Mesothelial cell of epicardium (in vitro differentiated cells): Measurements from ENCODE around the gene ST8SIA4. TPM values are rescaled to one million over a fixed set of nuclear protein-coding genes. Genes with fewer than 3 reads are reported as not detected.

Experiments
- DNase-seq, 2 experiments: peaks; one replicate each; pipeline ENCODE4 v3.0.0; 2021; ENCODE audit warnings: low spot score in 2 of 2; ENCODE audit not compliant: unreplicated experiment in 2 of 2
- H3K27ac Mint-ChIP-seq: 2 replicates; pipeline ENCODE4 v1.8.0; 2021; ENCODE audit warnings: mixed read lengths
- H3K27me3 Mint-ChIP-seq: 2 replicates; pipeline ENCODE4 v1.8.0; 2021; ENCODE audit warnings: low read depth, mixed read lengths
- H3K36me3 Mint-ChIP-seq: 2 replicates; pipeline ENCODE4 v1.8.0; 2021; ENCODE audit warnings: mixed read lengths
- H3K4me1 Mint-ChIP-seq: 2 replicates; pipeline ENCODE4 v1.8.0; 2021; ENCODE audit warnings: mixed read lengths
- H3K4me3 Mint-ChIP-seq: 2 replicates; pipeline ENCODE4 v1.8.0; 2021; ENCODE audit warnings: mild to moderate bottlenecking, moderate library complexity, mixed read lengths
- H3K9me3 Mint-ChIP-seq: 2 replicates; pipeline ENCODE4 v1.8.0; 2021; ENCODE audit warnings: mixed read lengths
- total RNA-seq: library from RNA; stranded (reverse); gene quantifications from 3 replicates; pipeline ENCODE4 v1.2.1, GENCODE V29; 2021
- TF ChIP-seq, protein P1 (sequence below): fragments of 200-600 bp; sonication (generic); IDR thresholded peaks from one replicate; pipeline ENCODE4 v1.5.0; 2021; ENCODE audit warnings: antibody characterized with exemption; ENCODE audit not compliant: unreplicated experiment

The ST8SIA4 gene
- total RNA-seq, 1 donor from 2014 or later = 9.6 TPM

DNA sequence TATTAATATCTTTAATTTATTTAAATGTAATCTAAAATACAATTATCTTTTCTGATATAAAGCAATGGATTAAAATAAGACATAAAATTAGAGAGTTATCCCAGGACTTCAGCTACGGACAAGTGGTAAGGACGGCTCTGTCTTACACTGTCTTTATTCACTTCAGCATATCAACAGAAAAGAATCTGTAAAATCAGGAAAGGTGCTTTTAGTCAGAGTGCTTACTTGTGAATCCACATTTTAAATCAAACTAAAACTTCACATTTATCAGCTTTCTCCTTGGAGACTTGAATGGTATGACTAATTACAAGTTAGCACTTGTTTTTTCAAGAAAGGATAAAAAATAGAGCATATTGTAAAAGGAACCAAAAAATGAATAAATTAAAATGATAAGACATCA, 39.3 kb downstream of the ST8SIA4 start:
- no peak overlapping the region for H3K27ac Mint-ChIP-seq
- peaks cover 27% of the 10 kb centered on the region for H3K4me1 Mint-ChIP-seq

DNA sequence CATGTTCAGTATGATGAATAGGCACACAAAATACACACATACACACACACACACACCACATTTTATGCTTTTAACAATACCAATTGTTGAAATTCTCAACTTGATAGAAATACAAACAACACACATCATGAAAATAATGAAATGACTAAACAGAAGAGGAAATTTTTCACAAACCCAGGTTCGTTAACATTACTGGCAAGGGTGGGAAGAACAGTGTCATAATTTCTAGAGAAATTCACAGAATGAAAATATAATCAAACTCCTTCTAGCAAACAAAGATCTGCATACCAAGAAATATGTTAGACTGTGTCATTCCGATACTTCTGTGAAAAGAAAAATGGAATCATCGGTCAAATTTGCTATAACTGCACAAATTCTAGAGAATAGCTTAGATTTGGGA, 41.9 kb downstream of the ST8SIA4 start:
- Mint-ChIP-seq H3K27ac (no peak overlapping the region), H3K4me1 (peaks cover 27% of the 10 kb centered on the region), H3K9me3 (no peaks in the 10 kb centered on the region)

More for the DNA sequence above, 39.3 kb downstream of the ST8SIA4 start:
- H3K9me3 Mint-ChIP-seq = no peaks in the 10 kb centered on the region
- H3K4me3 Mint-ChIP-seq = no peak overlapping the region
- DNase-seq = no peak
- TF ChIP-seq, protein P1, sequence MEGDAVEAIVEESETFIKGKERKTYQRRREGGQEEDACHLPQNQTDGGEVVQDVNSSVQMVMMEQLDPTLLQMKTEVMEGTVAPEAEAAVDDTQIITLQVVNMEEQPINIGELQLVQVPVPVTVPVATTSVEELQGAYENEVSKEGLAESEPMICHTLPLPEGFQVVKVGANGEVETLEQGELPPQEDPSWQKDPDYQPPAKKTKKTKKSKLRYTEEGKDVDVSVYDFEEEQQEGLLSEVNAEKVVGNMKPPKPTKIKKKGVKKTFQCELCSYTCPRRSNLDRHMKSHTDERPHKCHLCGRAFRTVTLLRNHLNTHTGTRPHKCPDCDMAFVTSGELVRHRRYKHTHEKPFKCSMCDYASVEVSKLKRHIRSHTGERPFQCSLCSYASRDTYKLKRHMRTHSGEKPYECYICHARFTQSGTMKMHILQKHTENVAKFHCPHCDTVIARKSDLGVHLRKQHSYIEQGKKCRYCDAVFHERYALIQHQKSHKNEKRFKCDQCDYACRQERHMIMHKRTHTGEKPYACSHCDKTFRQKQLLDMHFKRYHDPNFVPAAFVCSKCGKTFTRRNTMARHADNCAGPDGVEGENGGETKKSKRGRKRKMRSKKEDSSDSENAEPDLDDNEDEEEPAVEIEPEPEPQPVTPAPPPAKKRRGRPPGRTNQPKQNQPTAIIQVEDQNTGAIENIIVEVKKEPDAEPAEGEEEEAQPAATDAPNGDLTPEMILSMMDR = no peak
- H3K36me3 Mint-ChIP-seq = no peaks in the 10 kb centered on the region
- no peaks in the 10 kb centered on the region for H3K27me3 Mint-ChIP-seq

DNA sequence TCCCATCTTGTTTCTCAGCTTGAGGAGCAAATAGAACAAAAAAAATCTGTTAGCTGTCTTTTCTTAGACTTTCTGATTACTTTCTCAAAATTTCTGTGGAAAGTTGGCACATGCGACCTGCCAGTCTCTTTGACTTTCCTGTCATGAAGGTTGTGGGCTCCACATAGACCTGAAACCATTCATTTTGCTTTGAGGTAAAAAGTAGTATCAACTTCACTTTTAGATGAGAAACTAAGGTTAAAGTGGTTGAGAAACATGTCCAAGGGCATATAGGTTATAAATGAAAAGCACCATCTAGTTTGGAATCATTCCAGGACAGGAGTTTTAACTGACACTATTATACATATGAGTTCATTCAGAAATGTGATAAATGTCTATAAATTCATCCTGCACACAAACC, 42.7 kb downstream of the ST8SIA4 start:
- peaks cover 23% of the 10 kb centered on the region for H3K4me1 Mint-ChIP-seq
- DNase-seq = no peak
- no peak overlapping the region for H3K4me3 Mint-ChIP-seq
- no peaks in the 10 kb centered on the region for H3K36me3 Mint-ChIP-seq
- TF ChIP-seq, protein P1 = no peak
- no peak overlapping the region for H3K27ac Mint-ChIP-seq
- no peaks in the 10 kb centered on the region for H3K27me3 Mint-ChIP-seq
- H3K9me3 Mint-ChIP-seq = no peaks in the 10 kb centered on the region

More for the DNA sequence above, 41.9 kb downstream of the ST8SIA4 start:
- TF ChIP-seq, protein P1 = no peak
- no peak overlapping the region for H3K4me3 Mint-ChIP-seq
- no peak for DNase-seq
- H3K27me3 Mint-ChIP-seq = no peaks in the 10 kb centered on the region
- no peaks in the 10 kb centered on the region for H3K36me3 Mint-ChIP-seq

DNA sequence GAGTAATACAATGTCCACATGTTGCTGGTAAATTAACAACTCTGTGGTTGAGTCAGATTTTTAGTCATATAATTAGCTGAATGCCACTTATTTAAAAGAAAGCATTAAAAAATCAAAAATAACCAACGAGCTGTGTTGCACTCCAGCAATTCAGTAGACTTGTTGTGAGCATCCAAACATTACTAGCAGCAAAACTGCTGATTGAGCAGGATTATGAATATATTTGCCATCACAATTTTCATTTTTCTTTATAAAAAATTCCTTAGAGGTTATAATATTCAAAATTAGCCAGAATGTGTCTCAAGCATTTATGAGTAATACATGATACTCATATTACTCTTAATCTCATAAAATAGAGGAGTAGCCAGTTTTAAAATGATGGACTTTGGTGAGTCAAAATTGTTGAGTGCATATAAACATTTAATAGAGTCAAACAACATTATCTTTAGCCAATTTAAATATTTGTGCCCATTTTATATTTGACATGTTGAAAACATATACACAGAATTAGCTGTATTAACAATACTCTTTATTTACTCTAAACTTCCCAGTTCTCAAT, 44.0 kb downstream of the ST8SIA4 start:
- TF ChIP-seq, protein P1 = no peak
- no peaks in the 10 kb centered on the region for H3K36me3 Mint-ChIP-seq
- no peaks in the 10 kb centered on the region for H3K27me3 Mint-ChIP-seq
- no peak overlapping the region for H3K4me3 Mint-ChIP-seq
- no peak overlapping the region for H3K27ac Mint-ChIP-seq
- H3K9me3 Mint-ChIP-seq = no peaks in the 10 kb centered on the region
- DNase-seq = no peak
- H3K4me1 Mint-ChIP-seq = peaks cover 20% of the 10 kb centered on the region

DNA sequence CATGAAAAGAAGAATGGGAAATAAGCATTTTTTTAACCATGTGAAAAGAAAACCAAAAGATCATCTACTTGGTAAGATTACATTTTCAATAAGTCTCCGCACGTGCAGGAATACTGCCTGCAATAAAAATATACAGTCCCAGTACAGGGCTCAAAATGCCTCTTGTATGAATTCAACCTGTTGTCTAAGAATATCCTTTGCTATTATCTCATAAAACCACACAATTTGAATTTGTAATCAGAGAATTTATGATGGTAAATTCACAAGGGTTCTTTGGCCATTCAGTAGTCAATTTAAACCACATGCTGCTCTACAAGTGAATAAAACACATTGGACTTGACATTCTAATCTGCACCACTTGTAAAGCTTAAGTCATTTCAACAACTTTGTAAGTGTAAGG, 46.6 kb downstream of the ST8SIA4 start:
- TF ChIP-seq, protein P1 = no peak
- H3K27ac Mint-ChIP-seq = no peak overlapping the region
- no peaks in the 10 kb centered on the region for H3K9me3 Mint-ChIP-seq
- peaks cover 12% of the 10 kb centered on the region for H3K4me1 Mint-ChIP-seq
- H3K4me3 Mint-ChIP-seq = no peak overlapping the region
- peaks cover 3% of the 10 kb centered on the region for H3K27me3 Mint-ChIP-seq
- H3K36me3 Mint-ChIP-seq = no peaks in the 10 kb centered on the region
- no peak for DNase-seq

DNA sequence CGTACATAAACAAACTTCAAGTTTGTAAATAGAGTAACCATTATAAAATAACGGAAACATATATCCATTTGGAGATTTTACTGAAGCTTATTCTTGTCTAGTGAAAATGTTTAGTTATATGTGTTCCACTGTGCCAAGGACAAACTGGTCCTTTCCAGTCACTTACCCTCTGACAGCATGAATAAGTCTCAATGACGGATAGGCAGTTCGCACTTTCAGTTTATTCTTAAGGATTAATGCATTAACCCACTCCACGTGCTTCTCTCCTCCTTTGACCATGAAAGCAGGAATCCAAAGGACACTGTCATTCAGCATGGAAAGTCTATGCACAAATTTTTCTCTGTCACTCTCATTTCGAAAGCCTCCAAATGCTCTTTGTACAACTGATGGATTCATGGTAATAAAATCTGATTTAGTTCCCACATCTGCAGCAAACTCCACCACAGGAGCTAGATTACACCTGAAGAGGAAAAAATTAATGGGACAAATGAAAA, 47.1 kb downstream of the ST8SIA4 start:
- Mint-ChIP-seq H3K36me3 (no peaks in the 10 kb centered on the region), H3K4me3 (no peak overlapping the region), H3K9me3 (no peaks in the 10 kb centered on the region), H3K4me1 (peaks cover 8% of the 10 kb centered on the region), H3K27ac (no peak overlapping the region), H3K27me3 (peaks cover 3% of the 10 kb centered on the region)
- TF ChIP-seq, protein P1 = no peak
- no peak for DNase-seq
